NCI-H524 treated with DMSO at 0.1 percent for 48 hours (cell line): Measurements from ENCODE around the gene TEX264.

Experiments
- DNase-seq: peaks from one replicate; lab custom pipeline; 2025; lab: John Stamatoyannopoulos, UW

The TEX264 gene

DNA sequence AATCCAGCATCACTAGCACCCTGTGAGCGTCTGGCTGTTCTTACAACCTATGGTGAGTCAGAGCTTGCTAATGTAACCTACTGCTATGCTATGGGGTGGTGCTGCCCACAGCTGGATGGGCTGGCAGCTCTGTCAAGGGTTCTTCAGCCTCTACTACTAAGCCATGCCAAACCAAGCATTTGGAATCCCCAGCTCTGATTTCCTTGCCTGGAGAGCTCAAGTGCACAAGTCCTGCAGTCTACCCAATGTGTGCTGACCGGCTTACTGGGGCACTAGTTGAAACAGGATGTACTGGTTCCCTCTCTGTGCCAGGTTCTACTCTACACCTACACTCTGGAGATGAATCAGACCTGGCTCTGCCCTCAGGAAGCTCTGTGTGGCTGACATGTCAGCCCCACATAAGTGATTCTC, 4.2 kb downstream of the TEX264 start:
- no peak for DNase-seq

DNA sequence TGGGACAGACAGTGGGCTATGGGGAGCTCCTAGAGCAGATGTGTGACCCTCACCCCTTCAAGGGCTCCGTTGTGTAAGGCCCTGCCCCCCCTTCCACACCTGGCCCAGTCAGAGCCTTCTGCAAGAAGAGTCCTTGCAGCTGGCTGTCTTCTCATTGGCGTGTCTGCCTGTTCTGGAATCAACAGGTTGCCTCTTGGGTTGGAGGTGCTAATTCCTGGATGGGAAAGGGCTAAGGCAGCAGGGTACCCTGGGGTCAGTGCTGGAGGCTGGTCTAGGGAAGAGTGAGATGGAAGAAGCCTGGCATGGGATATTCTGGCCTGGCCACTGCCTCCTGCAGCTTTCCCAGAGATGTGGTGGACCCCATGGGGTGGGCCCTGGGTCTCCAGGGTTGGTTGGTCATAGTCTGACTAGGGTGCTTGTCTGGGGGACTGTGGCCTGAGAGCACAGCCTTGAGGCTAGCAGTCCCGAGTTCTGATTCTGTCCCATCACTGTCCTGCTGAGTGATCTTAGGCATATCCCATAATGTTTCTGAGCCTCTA, 5.1 kb downstream of the TEX264 start:
- DNase-seq, result no peak

DNA sequence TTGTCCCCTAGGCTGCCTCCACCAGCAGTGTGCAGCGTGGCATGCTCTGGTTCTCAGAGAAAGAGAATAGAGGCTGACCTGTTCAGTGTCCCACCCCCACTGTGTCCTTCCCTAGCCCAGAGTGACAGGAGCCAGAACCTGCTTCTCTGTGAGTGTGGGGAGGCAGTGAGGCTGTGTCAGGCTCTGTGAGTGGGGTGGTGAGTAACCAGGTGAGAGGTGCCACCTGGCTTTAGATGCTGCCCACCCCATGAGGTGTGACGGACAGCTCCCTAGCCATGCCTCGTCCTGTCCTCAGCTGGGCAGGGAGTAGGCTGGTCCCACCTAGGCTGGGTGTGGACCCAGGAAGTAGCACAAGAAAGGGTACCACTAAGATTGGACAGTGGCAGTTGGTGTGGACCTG, 6.3 kb downstream of the TEX264 start:
- no peak for DNase-seq

- DNase-seq, result no peak
Observed at GRCh38 chr3:51678186-51678585, 7.1 kb downstream of the TEX264 start.

GRCh38 chr3:51678641-51679040, 7.6 kb downstream of the TEX264 start:
- no peak for DNase-seq

DNA sequence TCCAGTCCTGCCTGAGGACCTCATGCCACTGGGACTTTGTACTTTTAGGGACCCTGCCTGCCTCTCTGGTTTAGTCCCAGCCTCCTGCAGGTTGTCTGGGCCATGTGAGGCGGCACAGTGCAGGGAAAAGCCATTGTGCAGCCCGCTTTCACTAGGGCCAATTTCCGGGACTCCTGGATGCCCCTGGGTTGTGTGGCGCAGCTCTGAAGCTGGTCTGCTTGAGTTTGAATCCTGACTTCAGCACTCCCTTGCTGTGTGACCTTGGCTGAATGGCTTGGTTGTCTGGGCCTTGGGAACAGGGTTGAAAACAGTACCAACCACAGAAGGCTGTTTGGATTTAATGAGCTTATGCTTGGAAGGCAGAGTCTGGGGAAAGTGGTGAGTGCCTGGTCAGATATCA, 8.3 kb downstream of the TEX264 start:
- no peak for DNase-seq

DNA sequence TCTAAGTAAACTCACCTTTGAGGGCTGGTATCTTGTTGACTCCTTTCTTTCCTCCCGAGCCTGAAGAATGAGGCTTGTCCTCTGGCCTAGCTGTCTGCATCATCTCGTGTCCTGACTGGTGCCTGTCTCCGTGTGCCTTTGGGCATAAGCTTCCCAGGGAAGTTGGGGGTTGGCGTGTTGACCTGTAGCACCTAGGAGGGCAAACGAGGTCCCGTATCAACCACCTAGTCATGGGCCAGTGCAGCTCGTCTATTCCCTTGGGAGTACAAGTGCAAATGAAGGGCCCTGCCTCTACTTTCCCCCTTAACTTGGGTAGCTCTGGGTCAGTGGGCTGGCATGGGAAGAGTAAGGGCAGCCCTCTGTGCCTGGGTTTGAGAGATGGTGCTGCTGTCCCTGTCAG, 8.7 kb downstream of the TEX264 start:
- DNase-seq, result no peak

GRCh38 chr3:51680196-51680595, 9.1 kb downstream of the TEX264 start:
- no peak for DNase-seq

DNA sequence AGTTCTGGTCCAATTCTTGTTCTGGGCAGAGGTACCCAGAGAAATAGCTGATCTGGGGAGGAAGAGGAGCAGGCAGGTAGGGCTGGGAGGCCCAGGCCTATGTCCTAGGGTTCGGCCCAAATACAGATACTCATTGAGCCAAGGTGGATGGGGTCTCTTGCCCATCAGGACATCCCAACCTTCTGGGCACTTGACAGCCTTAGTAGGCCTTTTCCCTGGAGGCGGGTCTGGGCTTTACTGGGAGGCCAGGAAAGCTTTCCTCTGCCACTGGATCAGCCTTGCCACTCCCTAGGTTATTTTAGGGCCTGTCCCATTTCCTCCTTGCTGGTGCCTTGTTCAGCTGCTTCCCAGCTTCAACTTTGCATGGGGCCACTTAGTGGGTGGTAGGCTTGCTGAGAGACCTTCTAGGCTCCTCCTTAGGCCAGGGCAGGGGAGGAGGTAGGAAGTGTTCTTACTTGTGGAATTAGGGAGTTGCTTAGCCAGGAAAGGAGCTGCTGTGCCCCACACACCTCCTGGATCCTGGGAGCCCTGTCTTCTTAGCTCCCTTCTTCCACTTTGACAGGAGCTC, 9.7 kb downstream of the TEX264 start:
- no peak for DNase-seq

DNA sequence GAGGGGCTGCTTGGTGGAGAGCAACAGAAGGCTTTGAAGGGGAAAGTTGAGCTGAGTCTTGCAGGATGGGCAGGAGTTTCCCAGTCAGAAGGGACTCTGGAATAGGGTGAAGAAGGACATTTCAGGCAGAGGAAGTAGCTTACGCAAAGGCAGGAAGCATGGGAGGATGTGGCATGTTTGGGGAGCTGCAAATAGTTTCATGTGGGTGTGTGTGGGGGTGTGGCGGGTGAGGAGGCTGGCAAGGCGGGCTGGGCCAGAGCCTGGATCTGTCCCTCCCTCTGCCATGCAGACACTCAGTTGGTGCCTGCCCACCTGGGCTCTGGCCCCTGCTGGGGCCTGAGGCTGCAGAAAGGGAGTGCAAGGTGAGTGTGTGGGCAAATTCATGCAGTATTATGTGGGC, 10.4 kb downstream of the TEX264 start:
- no peak for DNase-seq

- no peak for DNase-seq
Observed at GRCh38 chr3:51682079-51682478, 11.0 kb downstream of the TEX264 start.

- no peak for DNase-seq
Observed at GRCh38 chr3:51682526-51682925, 11.5 kb downstream of the TEX264 start.

- no peak for DNase-seq
Observed at GRCh38 chr3:51683566-51683965, 12.5 kb downstream of the TEX264 start.

GRCh38 chr3:51684971-51685751, 14.1 kb downstream of the TEX264 start:
- DNase-seq, result no peak

GRCh38 chr3:51686056-51686455, 15.0 kb downstream of the TEX264 start:
- DNase-seq, result no peak

GRCh38 chr3:51686512-51687215, 15.6 kb downstream of the TEX264 start:
- no peak for DNase-seq

GRCh38 chr3:51687431-51688205, 16.6 kb downstream of the TEX264 start:
- DNase-seq, result no peak

DNA sequence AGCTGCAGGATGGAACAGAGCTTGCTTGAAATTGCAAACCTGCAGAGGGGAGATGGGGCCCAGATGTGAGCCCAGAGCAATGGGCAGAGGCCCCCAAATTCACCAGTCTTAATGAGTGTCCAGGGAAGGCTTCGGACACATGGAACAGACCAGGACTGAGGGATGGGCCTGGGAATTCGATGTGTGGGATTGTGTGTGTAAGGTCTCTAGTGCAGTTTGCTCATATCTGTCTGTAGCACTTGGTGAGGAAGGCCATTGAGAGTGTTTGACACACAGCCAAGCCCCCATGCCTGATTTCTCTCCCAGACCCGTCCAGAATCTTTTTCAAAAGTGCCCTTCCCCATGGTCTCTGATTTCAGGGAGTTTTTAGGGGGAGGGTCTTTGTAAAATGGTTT, 17.2 kb downstream of the TEX264 start:
- no peak for DNase-seq

GRCh38 chr3:51691021-51691420, 20.0 kb downstream of the TEX264 start:
- DNase-seq, result no peak

DNA sequence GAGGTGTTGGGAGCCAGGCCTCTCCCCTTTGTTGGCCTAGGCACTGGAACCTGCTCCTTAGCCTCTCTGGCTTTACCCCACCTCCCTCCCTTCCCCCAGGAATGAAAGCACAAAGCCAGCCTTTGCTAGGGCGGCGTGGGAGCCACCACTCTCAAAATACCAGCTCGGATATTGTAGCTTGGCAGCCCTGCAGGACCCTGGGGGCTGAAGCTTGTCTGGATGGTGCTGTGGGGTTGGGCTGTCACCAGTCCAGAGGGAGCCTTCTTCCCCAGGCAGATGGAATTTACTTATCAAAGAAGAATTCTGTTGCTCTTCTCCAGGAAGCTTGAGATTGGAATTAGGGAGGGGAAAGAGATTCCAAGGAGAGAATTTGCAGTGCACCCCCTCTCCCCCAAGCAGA, 20.9 kb downstream of the TEX264 start:
- DNase-seq, result no peak

DNA sequence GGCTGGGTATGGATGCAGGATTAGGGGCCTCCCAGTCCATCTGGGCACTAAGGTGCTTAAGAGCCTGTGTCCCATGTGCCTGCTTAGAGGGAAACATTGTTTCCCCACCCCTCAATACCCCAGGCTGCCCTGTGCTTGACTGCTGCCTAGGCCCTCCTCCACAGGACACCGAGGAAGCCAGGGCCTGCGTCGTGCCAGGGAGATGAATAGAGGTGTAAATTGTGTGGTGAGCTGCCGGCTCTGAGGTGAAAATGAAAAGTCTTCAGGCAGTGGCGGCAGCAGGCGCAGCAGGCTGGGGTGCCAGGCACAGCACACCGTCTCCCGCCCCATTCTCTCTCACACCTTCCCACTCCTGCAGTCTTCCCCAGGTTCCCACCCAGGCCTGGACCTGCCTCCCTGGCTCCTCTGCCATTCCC, 21.9 kb downstream of the TEX264 start:
- no peak for DNase-seq

GRCh38 chr3:51696954-51697353, 25.9 kb downstream of the TEX264 start:
- no peak for DNase-seq
